Keratinocyte (primary cell): ENCODE results near the gene RPP30. TPM values are rescaled to one million over a fixed set of nuclear protein-coding genes. Genes with fewer than 3 reads are reported as not detected.

Experiments
- DNase-seq: peaks from one replicate; pipeline ENCODE4 v3.0.0-alpha.2; 2011; ENCODE audit warnings: low read depth, missing footprints, low spot score
- FAIRE-seq: peaks from 2 replicates; lab custom pipeline; 2011; peaks lifted over from hg19 to GRCh38; lab: Jason Lieb, UNC
- H2AFZ ChIP-seq: 2 replicates; pipeline ENCODE4 v1.6.0; 2012; ENCODE audit warnings: low read length, control low read depth, inconsistent platforms; ENCODE audit not compliant: control insufficient read depth
- H3K27ac ChIP-seq: 2 replicates; pipeline ENCODE4 v1.5.1; 2011; ENCODE audit warnings: low read length; ENCODE audit not compliant: control insufficient read depth, insufficient read depth
- H3K27me3 ChIP-seq: 3 replicates; pipeline ENCODE4 v1.6.0; 2011; ENCODE audit warnings: low read length; ENCODE audit not compliant: control insufficient read depth, insufficient read depth; ENCODE audit errors: extremely low read depth
- H3K36me3 ChIP-seq, 2 experiments: 2 replicates in 1 of 2; 3 replicates in 1 of 2; pipeline ENCODE4 v1.5.1; 2011; ENCODE audit warnings: low read length in 2 of 2, mild to moderate bottlenecking in 1 of 2; ENCODE audit not compliant: control insufficient read depth in 2 of 2, insufficient read depth in 2 of 2; ENCODE audit errors: extremely low read depth in 1 of 2
- H3K4me1 ChIP-seq: 3 replicates; pipeline ENCODE4 v1.5.1; 2011; ENCODE audit warnings: low read length; ENCODE audit not compliant: control insufficient read depth, insufficient read depth; ENCODE audit errors: extremely low read depth
- H3K4me2 ChIP-seq: 3 replicates; pipeline ENCODE4 v1.6.0; 2011; ENCODE audit warnings: low read depth, low read length; ENCODE audit not compliant: control insufficient read depth, insufficient read depth; ENCODE audit errors: extremely low read depth
- H3K4me3 ChIP-seq, 3 experiments: fragments of 200-600 bp in 1 of 3; sonication (generic) in 1 of 3; 2 replicates in 2 of 3; 3 replicates in 1 of 3; pipeline ENCODE4 v1.5.1; 2011 to 2016; ENCODE audit warnings: low read length in 3 of 3, mild to moderate bottlenecking in 3 of 3, control low read depth in 2 of 3, inconsistent platforms in 1 of 3, low read depth in 1 of 3, mixed read lengths in 1 of 3, mixed run types in 1 of 3, moderate library complexity in 1 of 3; ENCODE audit not compliant: control insufficient read depth in 2 of 3, insufficient read depth in 2 of 3; ENCODE audit errors: extremely low read depth in 1 of 3
- H3K79me2 ChIP-seq: 2 replicates; pipeline ENCODE4 v1.6.0; 2012; ENCODE audit warnings: low read length; ENCODE audit not compliant: control insufficient read depth, insufficient read depth
- H3K9ac ChIP-seq: 3 replicates; pipeline ENCODE4 v1.6.0; 2011; ENCODE audit warnings: low read length; ENCODE audit not compliant: control insufficient read depth, insufficient read depth; ENCODE audit errors: extremely low read depth
- H3K9me1 ChIP-seq: 3 replicates; pipeline ENCODE4 v1.6.0; 2011; ENCODE audit warnings: low read length; ENCODE audit not compliant: control insufficient read depth, insufficient read depth; ENCODE audit errors: extremely low read depth
- H3K9me3 ChIP-seq: 2 replicates; pipeline ENCODE4 v1.5.1; 2012; ENCODE audit warnings: low read depth, low read length; ENCODE audit not compliant: control insufficient read depth
- H4K20me1 ChIP-seq: 3 replicates; pipeline ENCODE4 v1.6.0; 2011; ENCODE audit warnings: low read length; ENCODE audit not compliant: control insufficient read depth, insufficient read depth; ENCODE audit errors: extremely low read depth
- CTCF ChIP-seq, 3 experiments: IDR thresholded peaks in 1 of 3; conservative IDR thresholded peaks in 1 of 3; optimal IDR thresholded peaks in 1 of 3; 2 replicates in 2 of 3; 3 replicates in 1 of 3; pipeline versions ENCODE3 to v1.5.1; 2011; ENCODE audit warnings: low read length in 3 of 3, mild to moderate bottlenecking in 3 of 3, moderate library complexity in 2 of 3, control low read depth in 1 of 3, inconsistent platforms in 1 of 3; ENCODE audit not compliant: insufficient read depth in 2 of 3; ENCODE audit errors: extremely low read depth in 1 of 3
- EZH2 ChIP-seq: IDR thresholded peaks from one replicate; pipeline ENCODE4 v1.6.1; 2012; ENCODE audit warnings: inconsistent platforms, mild to moderate bottlenecking, low read length, moderate library complexity
- dilution Hi-C: fragments of 300-500 bp; cut with MboI; formaldehyde crosslinking; loops from one replicate; pipeline ENCODE4 v1.7.0; 2020; ENCODE audit warnings: low sequenced_read_pairs; ENCODE audit not compliant: extremely low pct_ligation_motif_present
- polyA plus RNA-seq, 5 experiments: library from polyadenylated mRNA; depleted of rRNA in 3 of 5; stranded (reverse) in 3 of 5; stranded (forward) in 1 of 5; unstranded in 1 of 5; fragments of >200 nt; gene quantifications; 1 replicate in 1 of 5; 2 replicates in 3 of 5; 3 replicates in 1 of 5; pipeline versions ENCODE4 v1.2.1 to v1.2.3, GENCODE V29; 2011 to 2012; ENCODE audit warnings: missing spikeins in 2 of 5, low read depth in 1 of 5, low replicate concordance in 1 of 5

The RPP30 gene
- polyA plus RNA-seq, 1 donor (not counting 4 experiments of a cell fraction or from before 2014, with no cell fraction given) = 48.6 TPM

- Histone ChIP-seq H3K9me3 (no peaks in the 10 kb centered on the region), H3K4me2 (no peak overlapping the region), H4K20me1 (no peaks in the 10 kb centered on the region), H2AFZ (no peak overlapping the region), H3K79me2 (no peaks in the 10 kb centered on the region), H3K4me1 (no peaks in the 10 kb centered on the region), H3K4me3 (no peak overlapping the region), H3K9me1 (no peaks in the 10 kb centered on the region), H3K36me3 (peaks cover 10 to 16% of the 10 kb centered on the region in 2 experiments), H3K27ac (no peak overlapping the region), H3K9ac (no peak overlapping the region), H3K27me3 (no peaks in the 10 kb centered on the region)
- dilution Hi-C loops = loop anchor here (25.0 kb wide), 1 partner anchor 378 kb away; no protein-coding TSS in a partner anchor
- FAIRE-seq = no peak
- no peak for TF ChIP-seq EZH2
- no peak for TF ChIP-seq CTCF (optimal IDR thresholded peaks at IDR 0.05 in 1 of 3, IDR thresholded peaks at IDR 0.05 in 1 of 3, conservative IDR thresholded peaks at IDR 0.05 in 1 of 3; ENCODE audit: extremely low read depth in 1 of 3, insufficient read depth in 2 of 3, low read length in 3 of 3)
- DNase-seq = no peak
These were observed 12.7 kb downstream of the RPP30 start for GRCh38 chr10:90884431-90884830.

GRCh38 chr10:90885176-90885575, 13.4 kb downstream of the RPP30 start:
- Histone ChIP-seq H3K27ac (no peak overlapping the region), H3K9me1 (no peaks in the 10 kb centered on the region), H3K79me2 (no peaks in the 10 kb centered on the region), H3K36me3 (peaks cover 10 to 16% of the 10 kb centered on the region in 2 experiments), H3K4me1 (no peaks in the 10 kb centered on the region), H4K20me1 (no peaks in the 10 kb centered on the region), H2AFZ (no peak overlapping the region), H3K9me3 (no peaks in the 10 kb centered on the region), H3K4me3 (no peak overlapping the region), H3K9ac (no peak overlapping the region), H3K27me3 (no peaks in the 10 kb centered on the region), H3K4me2 (no peak overlapping the region)
- DNase-seq = no peak
- TF ChIP-seq CTCF (optimal IDR thresholded peaks at IDR 0.05 in 1 of 3, IDR thresholded peaks at IDR 0.05 in 1 of 3, conservative IDR thresholded peaks at IDR 0.05 in 1 of 3; ENCODE audit: extremely low read depth in 1 of 3, insufficient read depth in 2 of 3, low read length in 3 of 3) (no peak), EZH2 (no peak)
- no peak for FAIRE-seq
- dilution Hi-C loops = loop anchor here (25.0 kb wide), 1 partner anchor 377 kb away; no protein-coding TSS in a partner anchor
